NT2/D1 (cell line): Measurements from ENCODE around the gene DGKH.

ENCODE experiments used
- DNase-seq: peaks from one replicate; pipeline ENCODE4 v3.0.0-alpha.2; 2011; ENCODE audit warnings: low read depth, low spot score
- H3K27me3 ChIP-seq: 2 replicates; pipeline ENCODE4 v1.6.0; 2011; ENCODE audit warnings: mild to moderate bottlenecking; ENCODE audit not compliant: insufficient read length, insufficient read depth
- H3K36me3 ChIP-seq: 2 replicates; pipeline ENCODE4 v1.6.1; 2011; ENCODE audit warnings: mild to moderate bottlenecking, low read length, mixed read lengths; ENCODE audit not compliant: insufficient read depth, insufficient read length
- H3K4me1 ChIP-seq: 2 replicates; pipeline ENCODE4 v1.5.1; 2011; ENCODE audit not compliant: insufficient read depth, insufficient read length
- H3K4me3 ChIP-seq: 2 replicates; pipeline ENCODE4 v1.5.1; 2011; ENCODE audit warnings: low read depth; ENCODE audit not compliant: insufficient read length
- H3K9ac ChIP-seq: 2 replicates; pipeline ENCODE4 v1.6.0; 2011; ENCODE audit warnings: low read depth; ENCODE audit not compliant: insufficient read length
- H3K9me3 ChIP-seq: 2 replicates; pipeline ENCODE4 v1.5.1; 2011; ENCODE audit warnings: mild to moderate bottlenecking, low read length; ENCODE audit not compliant: insufficient read depth
- SUZ12 ChIP-seq: IDR thresholded peaks from 2 replicates; pipeline ENCODE4 v1.6.1; 2011; ENCODE audit not compliant: insufficient read length, insufficient read depth; ENCODE audit errors: extremely low read depth
- YY1 ChIP-seq: IDR thresholded peaks from 2 replicates; pipeline ENCODE4 v1.6.1; 2011; ENCODE audit not compliant: insufficient read length, insufficient read depth
- ZNF274 ChIP-seq: IDR thresholded peaks from 2 replicates; pipeline ENCODE4 v1.6.1; 2011; ENCODE audit warnings: mild to moderate bottlenecking, low read depth, low read length

DGKH gene

GRCh38 chr13:42048342-42048683 is at the start of gene DGKH:
Gene DGKH, plus strand, starts transcription at chr13:42048648. Its CDS starts 126 bp downstream, at chr13:42048774.
- Histone ChIP-seq H3K9me3 (no peaks in the 10 kb centered on the region), H3K4me1 (peaks cover 3% of the 10 kb centered on the region), H3K27me3 (peaks cover 33% of the 10 kb centered on the region), H3K9ac (peak within 1 kb of the TSS; percentile 81), H3K36me3 (no peaks in the 10 kb centered on the region), H3K4me3 (peak within 1 kb of the TSS; percentile 66)
- TF ChIP-seq YY1, result no peak
- no peak for TF ChIP-seq SUZ12
- no peak for TF ChIP-seq ZNF274
- no peak for DNase-seq

GRCh38 chr13:42000846-42001245 is 47.6 kb upstream of the DGKH start:
- Histone ChIP-seq H3K4me1 (no peaks in the 10 kb centered on the region), H3K9me3 (no peaks in the 10 kb centered on the region), H3K9ac (no peak overlapping the region), H3K36me3 (no peaks in the 10 kb centered on the region), H3K27me3 (no peaks in the 10 kb centered on the region), H3K4me3 (no peak overlapping the region)
- TF ChIP-seq SUZ12 (no peak), YY1 (no peak), ZNF274 (no peak)
- DNase-seq, result no peak

- Histone ChIP-seq H3K27me3 (no peaks in the 10 kb centered on the region), H3K36me3 (no peaks in the 10 kb centered on the region), H3K9me3 (no peaks in the 10 kb centered on the region), H3K9ac (no peak overlapping the region), H3K4me1 (no peaks in the 10 kb centered on the region), H3K4me3 (no peak overlapping the region)
- no peak for DNase-seq
- TF ChIP-seq YY1 (no peak), SUZ12 (no peak), ZNF274 (no peak)
These were observed 46.9 kb upstream of the DGKH start for GRCh38 chr13:42001580-42001979.

- H3K27me3 ChIP-seq, result no peaks in the 10 kb centered on the region
- H3K4me3 ChIP-seq, result no peak overlapping the region
- H3K9me3 ChIP-seq, result no peaks in the 10 kb centered on the region
- no peaks in the 10 kb centered on the region for H3K4me1 ChIP-seq
- TF ChIP-seq SUZ12 (no peak), ZNF274 (no peak), YY1 (no peak)
- no peaks in the 10 kb centered on the region for H3K36me3 ChIP-seq
- H3K9ac ChIP-seq, result no peak overlapping the region
- no peak for DNase-seq
These were observed 46.4 kb upstream of the DGKH start for GRCh38 chr13:42002066-42002465.

GRCh38 chr13:42007844-42008243 is 40.6 kb upstream of the DGKH start:
- DNase-seq, result no peak
- Histone ChIP-seq H3K36me3 (no peaks in the 10 kb centered on the region), H3K9me3 (no peaks in the 10 kb centered on the region), H3K9ac (no peak overlapping the region), H3K4me3 (no peak overlapping the region), H3K4me1 (peaks cover 4% of the 10 kb centered on the region), H3K27me3 (no peaks in the 10 kb centered on the region)
- TF ChIP-seq YY1 (no peak), ZNF274 (no peak), SUZ12 (no peak)

- peaks cover 4% of the 10 kb centered on the region for H3K4me1 ChIP-seq
- H3K9ac ChIP-seq, result no peak overlapping the region
- no peaks in the 10 kb centered on the region for H3K27me3 ChIP-seq
- no peaks in the 10 kb centered on the region for H3K36me3 ChIP-seq
- no peak overlapping the region for H3K4me3 ChIP-seq
- no peaks in the 10 kb centered on the region for H3K9me3 ChIP-seq
- TF ChIP-seq ZNF274, result no peak
- no peak for TF ChIP-seq SUZ12
- TF ChIP-seq YY1, result no peak
- DNase-seq, result no peak
These were observed 39.4 kb upstream of the DGKH start for GRCh38 chr13:42009057-42009456.

GRCh38 chr13:42011601-42012350 is 36.7 kb upstream of the DGKH start:
- peak overlapping the region; percentile 26 for H3K4me3 ChIP-seq
- DNase-seq, result no peak
- TF ChIP-seq SUZ12, result no peak
- TF ChIP-seq ZNF274, result no peak
- TF ChIP-seq YY1, result no peak
- peaks cover 4% of the 10 kb centered on the region for H3K4me1 ChIP-seq
- H3K9ac ChIP-seq, result no peak overlapping the region
- no peaks in the 10 kb centered on the region for H3K9me3 ChIP-seq
- no peaks in the 10 kb centered on the region for H3K36me3 ChIP-seq
- no peaks in the 10 kb centered on the region for H3K27me3 ChIP-seq

- DNase-seq, result no peak
- Histone ChIP-seq H3K4me1 (peaks cover 4% of the 10 kb centered on the region), H3K36me3 (no peaks in the 10 kb centered on the region), H3K4me3 (no peak overlapping the region), H3K9ac (no peak overlapping the region), H3K27me3 (no peaks in the 10 kb centered on the region), H3K9me3 (no peaks in the 10 kb centered on the region)
- no peak for TF ChIP-seq SUZ12
- no peak for TF ChIP-seq YY1
- no peak for TF ChIP-seq ZNF274
These were observed 34.3 kb upstream of the DGKH start for GRCh38 chr13:42014119-42014518.
